Measurements from ENCODE around the gene ZNF223.
A peak's percentile ranks its signal among the peaks of the same experiment; 100 is the strongest.

ZNF223 gene

GRCh38 chr19:44072543-44073401 is 20.9 kb downstream of the ZNF223 start:
- DNase-seq: no peak

GRCh38 chr19:44076325-44076724 is 24.5 kb downstream of the ZNF223 start:
- DNase-seq: no peak

GRCh38 chr19:44092108-44092507 is 40.3 kb downstream of the ZNF223 start:
- DNase-seq: no peak

- DNase-seq: peak; percentile 92
Observed at GRCh38 chr19:44093931-44094765, 42.3 kb downstream of the ZNF223 start, which contains the start of gene ZNF224. Gene ZNF224, plus strand, starts transcription at chr19:44094361. Its CDS starts 3,513 bp downstream, at chr19:44097874.

- DNase-seq: no peak
Observed at GRCh38 chr19:44107751-44108150, 55.9 kb downstream of the ZNF223 start.

GRCh38 chr19:44109458-44109857 is 57.6 kb downstream of the ZNF223 start:
- DNase-seq: no peak

- DNase-seq: peak; percentile 16
Observed at GRCh38 chr19:44111910-44112463, 60.2 kb downstream of the ZNF223 start.

GRCh38 chr19:44112802-44113137 is 60.9 kb downstream of the ZNF223 start:
- no peak for DNase-seq

- DNase-seq: peak; percentile 96
Observed at GRCh38 chr19:44113138-44113783, 61.4 kb downstream of the ZNF223 start, which contains the start of gene ZNF225. Gene ZNF225, plus strand, starts transcription at chr19:44113399. Its CDS starts 2,429 bp downstream, at chr19:44115828.

- no peak for DNase-seq
Observed at GRCh38 chr19:44113784-44114390, 62.1 kb downstream of the ZNF223 start.
